HG03159 (cell line): ENCODE data around the gene SEMA3F.
"Not testable (repeated sequence)": the region's sequence is repeated elsewhere in the genome, so short reads cannot be mapped to it uniquely, and the experiment has no call there.

Experiments used
- ATAC-seq: cut with Tn5 transposase; IDR thresholded peaks from one replicate; pipeline ENCODE4 v1.9.1; 2021; ENCODE audit warnings: mild to moderate bottlenecking, moderate library complexity; ENCODE audit not compliant: unreplicated experiment

Gene SEMA3F

DNA sequence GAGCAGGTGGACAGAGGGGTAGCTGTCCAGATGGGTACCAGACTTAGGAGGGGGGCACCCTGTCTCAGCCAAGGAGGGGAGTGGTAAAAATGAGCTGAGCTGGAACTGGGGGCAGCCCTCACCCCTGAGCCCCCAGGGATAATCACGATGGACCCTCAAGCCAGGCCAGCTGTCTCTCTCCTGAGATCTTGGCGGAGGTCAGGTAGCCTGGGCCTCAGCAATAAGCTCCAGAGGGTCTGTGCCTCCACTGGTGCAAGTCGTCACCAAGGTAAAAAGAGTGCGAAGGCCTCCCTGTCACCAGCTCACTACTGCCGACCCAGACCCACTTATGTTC is 55.0 kb downstream of the SEMA3F start:
- ATAC-seq: no peak

DNA sequence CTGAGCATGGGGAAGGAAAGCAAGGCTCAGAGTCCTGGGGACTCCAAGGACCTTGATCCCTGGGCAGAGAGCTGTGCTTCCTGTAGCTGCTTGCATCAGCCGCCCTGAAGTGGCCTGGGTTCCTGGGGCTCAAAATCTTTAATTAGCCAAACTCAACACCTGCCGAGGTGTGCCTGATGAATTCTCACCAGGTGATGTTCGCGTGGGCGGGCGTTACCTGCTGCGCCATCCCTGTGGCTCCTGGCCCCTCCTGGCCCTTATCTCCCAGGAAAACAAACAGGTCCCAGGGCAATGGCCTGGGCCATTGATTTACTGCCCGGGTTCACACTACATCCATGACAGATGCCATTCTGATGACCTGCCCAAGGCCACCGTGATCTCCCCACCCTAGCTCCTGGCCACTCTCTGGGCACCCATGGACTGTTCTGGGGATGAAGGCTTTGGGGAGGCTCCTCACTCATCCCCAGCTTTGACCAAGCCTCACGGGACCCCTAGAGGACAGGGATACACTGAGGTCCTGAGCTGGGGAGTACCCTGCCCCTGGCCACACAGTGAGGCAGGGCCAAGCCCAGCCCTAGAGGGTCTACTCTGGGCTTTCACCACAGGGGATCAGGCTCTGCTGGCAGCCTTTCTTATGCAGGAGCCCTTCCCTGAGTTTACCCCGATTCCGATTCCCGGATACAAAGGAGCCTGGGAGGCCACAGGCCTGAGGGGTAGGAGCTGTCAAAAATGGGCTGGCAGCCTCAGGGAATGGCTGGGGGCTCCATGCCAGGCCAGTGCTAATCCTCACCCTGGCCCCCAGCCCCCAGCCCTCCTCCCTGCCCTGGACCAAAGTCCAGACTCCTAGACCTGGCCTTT is 55.6 kb downstream of the SEMA3F start:
- ATAC-seq: no peak

DNA sequence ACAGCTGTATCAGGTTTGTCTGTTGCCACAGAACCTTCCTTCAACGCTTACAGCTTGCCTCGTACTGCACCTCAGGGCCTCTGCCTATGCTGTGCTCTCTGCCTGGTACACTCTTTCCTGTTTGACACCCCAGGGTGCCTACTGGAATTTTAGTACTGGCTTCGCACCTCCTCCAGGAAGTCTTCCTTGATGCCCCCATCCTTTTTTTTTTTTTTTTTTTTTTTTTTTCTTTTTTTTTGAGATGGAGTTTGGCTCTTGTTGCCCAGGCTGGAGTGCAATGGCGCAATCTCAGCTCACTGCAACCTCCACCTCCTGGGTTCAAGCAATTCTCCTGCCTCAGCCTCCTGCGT is 56.2 kb downstream of the SEMA3F start:
- not testable (repeated sequence) for ATAC-seq

DNA sequence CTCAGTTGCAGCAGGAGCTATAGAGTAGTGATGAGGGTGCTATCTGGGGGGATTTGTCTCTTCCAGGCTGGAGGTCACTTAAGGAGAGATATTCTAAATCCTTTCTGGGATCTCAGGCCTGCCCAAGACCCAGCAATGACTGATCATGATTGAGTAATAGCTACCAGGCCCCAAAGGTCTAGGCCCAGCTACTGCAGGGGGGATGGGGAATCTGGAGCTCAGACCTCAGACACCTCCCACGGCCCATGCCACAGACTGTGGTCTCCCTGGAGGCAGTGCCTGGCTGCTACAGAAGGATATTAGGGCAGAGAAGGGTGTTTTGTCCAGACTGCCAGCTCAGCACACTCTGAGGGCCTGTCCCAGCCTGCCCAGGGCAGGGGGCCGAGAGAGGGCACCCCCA is 56.8 kb downstream of the SEMA3F start:
- ATAC-seq: no peak

DNA sequence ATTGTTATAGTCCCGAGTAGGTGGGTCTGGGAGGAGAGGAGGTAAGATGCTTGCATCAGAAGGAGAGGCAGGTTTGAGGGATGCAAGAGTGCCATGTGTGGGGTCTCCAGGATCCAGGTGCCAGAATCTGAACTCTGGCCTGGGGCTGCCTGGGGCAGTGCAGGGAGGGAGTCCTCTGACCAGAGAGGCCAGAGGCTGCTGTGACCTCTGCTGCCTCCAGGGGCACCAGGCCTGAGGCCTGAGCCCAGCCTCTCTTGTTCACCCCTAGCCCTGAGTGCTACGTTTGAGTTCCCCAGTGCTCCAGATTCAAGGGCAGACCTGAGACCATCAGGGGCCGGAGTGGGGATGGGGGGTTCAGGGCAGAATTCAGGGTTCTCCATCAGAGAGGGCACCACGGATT is 57.4 kb downstream of the SEMA3F start:
- no peak for ATAC-seq

DNA sequence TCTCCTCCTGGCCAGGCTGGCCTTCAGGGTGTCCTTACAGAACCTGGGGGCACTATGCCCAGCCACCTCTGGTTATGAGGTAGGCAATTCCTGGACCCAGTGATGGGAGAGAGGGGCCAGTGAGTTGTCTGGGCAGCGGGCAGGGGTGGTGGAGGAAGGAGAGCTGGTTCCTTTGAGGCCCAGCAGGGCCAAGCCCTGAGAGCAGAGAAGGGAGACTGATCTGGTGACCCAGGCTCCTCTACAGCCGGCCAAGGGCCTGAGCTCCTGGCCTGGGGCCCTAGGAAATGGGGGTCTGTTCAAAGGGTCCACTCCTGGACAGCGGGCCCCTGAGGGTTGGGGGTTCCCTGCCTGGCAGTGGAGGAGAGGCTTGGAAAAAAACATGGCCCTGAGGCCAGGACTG is 57.8 kb downstream of the SEMA3F start:
- no peak for ATAC-seq

DNA sequence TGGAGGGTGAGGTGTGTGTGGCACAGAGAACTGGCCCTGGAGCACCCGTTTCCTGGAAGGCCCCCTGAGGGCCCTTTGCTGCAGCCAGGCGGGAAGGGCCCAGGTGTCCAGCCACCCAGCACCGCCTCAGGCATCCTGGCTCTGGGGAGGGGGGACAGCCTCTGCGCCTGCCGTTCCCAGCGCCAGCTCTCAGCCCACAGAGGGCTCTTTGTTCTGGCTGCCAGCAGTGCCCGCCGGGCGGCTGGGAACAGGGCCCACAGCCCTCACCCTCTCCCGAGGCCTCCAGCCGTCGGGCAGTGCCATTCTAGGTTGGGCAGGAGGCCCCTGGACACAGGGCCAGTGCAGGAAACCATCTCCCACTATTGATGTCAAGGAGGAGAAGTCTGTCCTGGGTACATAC is 58.2 kb downstream of the SEMA3F start:
- no peak for ATAC-seq

DNA sequence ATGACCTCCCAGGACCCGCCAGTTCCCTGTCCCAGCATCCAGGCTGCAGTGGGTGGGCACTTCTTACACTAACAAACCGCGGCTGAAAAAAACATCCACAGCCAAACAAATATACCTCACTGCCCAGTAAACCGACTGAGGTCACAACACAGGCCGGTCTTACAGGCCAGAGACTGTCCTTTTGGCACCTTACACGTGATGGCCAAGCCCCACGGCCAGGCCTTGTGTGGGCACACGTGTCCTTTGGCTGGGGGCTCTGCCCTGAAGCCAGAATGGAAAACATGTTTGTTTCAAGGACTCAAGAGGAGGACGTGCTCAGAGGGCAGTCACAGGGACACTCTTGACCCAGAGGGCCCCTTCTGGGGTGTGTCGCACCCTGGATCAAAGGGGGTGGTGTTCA is 59.7 kb downstream of the SEMA3F start:
- ATAC-seq: no peak

DNA sequence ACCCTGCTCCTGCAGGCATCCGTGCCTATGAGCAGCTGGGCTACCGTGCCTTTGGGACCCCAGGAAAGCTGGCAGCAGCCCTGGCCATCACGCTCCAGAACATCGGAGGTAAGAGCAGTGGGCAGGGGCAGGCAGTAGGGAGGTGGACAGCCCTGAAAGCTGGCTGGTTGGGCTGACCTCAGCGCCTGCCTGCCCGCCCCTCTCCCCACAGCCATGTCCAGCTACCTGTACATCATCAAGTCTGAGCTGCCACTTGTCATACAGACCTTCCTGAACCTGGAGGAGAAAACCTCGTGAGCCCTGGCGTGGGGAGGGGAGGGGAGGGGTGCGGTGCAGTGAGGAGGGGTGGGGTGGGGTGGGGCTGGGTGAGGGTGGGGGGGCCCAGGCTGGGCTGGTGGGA is 60.4 kb downstream of the SEMA3F start:
- ATAC-seq: no peak

DNA sequence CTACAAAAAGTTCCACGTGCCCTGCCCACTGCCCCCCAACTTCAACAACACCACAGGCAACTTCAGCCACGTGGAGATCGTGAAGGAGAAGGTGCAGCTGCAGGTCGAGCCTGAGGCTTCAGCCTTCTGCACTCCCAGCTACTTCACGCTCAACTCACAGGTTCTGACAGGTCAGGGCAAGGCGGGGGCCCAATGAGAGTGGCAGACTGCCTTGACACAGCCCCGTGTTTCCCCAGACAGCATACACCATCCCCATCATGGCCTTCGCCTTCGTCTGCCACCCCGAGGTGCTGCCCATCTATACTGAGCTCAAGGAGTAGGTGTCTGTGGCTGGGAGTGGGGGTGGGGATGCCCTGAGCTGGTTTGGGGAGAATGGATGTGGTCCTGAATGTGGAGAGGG is 62.6 kb downstream of the SEMA3F start:
- no peak for ATAC-seq

DNA sequence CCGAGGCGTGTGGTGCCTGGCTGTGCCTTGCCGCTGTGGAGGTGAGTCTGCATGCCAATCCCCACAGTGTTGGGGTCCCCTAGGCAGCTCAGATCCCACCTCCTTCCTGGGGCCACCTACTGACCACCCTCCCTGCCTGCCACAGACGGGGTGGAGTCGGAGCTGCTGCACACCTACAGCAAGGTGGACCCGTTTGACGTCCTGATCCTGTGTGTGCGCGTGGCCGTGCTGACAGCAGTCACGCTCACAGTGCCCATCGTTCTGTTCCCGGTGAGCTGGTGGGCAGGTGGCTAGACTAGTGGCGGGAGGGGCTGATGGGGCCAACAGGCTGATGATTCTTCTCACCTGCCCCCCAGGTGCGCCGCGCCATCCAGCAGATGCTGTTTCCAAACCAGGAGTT is 63.3 kb downstream of the SEMA3F start:
- ATAC-seq: no peak

DNA sequence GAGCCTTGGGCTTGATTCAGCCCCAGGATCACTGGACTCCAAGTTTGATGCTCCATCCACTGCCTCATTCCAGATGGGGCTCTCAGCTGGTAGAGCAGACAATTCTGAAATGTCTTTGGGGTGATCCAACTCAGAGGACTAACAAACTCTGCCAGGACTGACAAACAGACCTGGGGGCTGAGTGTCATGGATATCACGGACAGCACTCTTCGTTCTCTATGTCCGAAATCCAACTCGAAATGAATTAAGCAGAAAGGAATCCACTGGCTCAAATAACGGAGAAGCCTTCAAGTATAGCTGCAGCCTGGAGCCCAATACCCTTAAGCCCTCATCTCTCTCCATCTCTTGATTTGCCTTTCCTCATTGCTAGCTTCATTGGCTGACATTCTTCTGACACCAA is 64.2 kb downstream of the SEMA3F start:
- ATAC-seq: no peak

DNA sequence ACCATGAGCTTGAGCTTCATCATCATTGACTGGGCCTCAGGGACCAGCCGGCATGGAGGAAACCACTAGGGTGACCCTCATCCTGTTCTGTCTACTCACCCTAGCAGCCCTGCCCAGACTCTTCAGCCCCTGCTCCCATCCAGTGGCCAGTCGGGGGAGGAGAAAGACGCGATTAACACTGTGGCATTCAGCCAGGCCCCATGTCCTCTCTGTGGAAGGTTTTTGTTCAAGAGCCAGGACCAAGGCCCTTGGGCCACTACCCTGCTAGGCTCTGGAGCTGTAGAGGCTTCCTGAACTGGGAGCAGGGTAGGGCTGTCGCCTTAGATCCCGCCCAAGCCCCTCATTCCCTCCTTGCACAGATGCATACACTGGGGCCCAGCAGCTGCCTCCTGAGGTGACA is 65.0 kb downstream of the SEMA3F start:
- no peak for ATAC-seq

DNA sequence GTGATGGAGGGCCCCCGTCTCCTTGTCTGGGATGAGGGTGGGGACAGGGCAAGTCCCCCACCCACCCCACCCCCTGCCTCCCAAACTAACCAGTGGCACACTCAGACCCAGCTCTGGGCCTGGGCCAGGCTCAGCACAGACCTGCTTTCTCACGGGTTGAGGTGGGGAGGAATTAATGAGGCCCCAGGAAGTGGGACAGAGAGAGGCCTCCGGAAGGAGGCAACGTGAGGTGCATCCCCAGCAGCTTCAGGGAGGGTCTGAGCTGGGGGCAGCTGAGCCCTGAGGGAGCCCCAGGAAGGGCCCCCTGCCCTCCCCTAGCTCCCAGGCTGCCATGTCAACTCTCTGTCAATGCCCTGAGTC is 65.9 kb downstream of the SEMA3F start:
- no peak for ATAC-seq

DNA sequence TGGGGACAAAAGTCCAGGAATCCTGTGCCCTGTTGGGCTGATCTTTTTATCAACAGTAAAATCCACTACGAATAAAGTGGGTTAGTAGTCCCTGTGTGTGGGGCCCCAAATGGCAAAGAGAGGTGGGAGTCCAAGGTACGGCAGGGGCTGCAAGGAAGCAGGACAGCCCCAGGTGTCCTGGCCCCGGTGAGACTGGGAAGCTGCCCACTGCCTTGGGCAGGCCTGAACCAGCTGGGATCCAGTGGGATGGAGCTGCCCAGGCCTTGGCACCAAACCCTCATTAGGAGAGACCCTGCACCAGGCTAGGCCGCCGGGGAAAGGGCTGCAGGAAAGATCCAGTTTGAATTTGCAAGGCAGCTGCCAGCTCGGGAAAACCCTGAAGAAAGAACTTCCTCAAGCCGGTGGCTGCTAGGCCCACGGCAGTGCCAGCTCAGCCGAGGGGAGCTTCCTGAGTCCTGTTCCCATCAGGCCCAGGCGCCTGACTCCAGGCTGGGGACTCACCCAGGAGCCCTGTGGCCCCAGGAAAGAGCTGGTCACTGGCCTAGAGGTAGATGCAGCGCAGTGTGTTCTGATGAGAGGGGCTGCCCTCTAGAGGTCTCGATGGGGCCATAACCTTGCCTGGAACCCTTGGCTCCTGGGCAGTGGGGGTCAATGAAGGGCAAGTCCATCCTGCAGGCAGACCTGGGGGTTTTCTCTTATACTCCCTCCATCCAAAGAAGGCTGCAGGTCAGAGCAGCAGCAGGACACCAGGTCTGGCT is 66.5 kb downstream of the SEMA3F start:
- no peak for ATAC-seq

DNA sequence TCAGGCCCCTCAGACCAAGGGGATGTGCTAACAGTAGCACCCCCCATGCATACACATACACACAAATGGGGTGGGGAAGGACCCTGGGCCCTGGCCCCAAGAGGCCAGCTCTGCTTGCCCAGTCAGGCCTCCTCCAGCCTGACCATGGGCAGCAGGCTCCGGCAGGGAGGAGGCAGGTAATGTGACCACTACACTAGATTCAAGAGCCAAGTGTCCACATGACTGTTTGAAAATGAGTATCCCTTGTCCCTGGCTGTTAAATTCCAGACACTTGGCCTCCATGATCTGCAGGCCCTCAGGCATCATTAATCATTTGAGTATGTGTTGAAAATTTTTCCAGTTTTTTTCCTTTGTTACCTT is 67.0 kb downstream of the SEMA3F start:
- ATAC-seq: no peak

DNA sequence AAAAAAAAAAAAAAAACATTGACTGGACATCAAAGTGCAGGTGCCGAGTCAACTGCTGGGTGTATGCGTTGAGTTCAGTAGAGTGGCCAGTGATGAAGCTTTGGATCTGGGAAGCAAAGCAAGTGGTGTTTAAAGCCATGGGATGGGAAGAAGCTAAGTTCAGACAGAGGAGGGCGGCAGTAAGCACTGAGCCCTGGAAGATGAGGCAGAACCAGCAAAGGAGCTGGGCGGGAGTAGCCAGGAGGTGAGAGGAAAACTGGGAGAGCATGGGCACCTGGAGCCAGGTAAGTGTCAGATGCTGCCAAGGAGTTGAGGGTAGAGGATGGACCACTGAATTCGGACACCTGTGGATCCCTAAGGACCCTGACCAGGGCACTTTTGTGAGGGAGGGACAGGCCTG is 69.5 kb downstream of the SEMA3F start:
- no peak for ATAC-seq

DNA sequence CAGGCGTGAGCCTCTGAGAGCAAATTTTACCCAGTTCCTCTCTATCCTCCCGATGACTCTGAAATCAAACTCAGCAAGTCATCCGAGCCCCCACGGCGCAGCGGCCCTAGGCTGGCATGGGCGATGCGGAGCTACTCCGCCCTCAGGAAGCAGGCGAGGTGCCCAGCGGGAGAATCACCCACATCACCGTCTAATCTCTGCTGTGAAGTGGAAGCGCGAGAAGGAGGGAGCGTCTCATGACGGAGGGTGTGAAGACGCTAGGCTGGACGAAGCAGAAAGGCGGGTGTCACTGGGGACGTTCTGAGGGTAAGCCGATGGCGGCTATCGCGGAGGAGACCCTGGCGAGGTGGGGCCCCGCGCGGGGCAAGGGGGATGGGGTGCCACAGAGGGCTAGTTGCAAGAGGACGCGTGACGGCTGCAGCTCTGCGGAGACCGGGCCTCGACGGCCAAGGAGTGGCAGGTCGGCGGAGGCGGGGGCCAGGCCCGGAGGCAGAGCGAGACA is 71.8 kb downstream of the SEMA3F start:
- no peak for ATAC-seq

DNA sequence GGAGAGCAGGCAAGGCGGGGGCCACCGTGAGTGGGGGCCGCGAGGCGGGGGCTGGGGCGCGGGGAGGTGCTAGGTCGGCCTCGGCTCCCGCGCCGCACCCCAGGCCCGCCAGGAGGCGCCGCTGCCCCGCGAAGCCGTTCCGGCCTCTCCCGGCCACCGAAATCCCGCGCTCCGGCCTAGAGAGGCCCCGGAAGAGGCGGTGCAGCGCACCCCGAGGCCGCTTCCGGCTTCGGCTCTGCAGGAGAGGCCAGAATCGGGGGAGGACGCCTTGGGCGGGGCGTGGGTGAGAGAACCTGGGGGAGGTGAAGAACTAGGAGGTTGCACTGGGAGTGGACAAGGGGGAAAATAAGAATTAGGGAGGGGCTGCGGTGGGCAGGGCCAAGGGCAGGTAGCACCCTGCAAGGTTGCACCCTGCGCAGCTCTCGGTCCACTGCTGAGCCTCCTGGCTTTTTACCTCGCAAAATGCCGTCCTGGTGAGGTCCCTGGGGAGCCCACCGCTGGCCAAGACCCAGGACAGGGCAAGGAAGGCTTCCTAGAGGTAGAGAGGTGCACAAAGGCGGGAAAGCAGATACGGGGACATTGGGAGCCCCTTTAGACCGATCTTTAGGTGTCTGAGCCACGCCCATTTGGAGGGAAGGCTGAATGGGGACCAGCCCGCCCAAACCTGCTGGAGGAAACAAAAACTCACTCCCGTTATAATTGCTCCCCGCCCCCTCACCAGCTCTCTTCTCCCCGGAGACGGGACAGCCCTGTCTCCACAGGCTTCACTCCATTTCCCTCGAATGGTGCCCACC is 72.5 kb downstream of the SEMA3F start:
- peak; percentile 74 for ATAC-seq

DNA sequence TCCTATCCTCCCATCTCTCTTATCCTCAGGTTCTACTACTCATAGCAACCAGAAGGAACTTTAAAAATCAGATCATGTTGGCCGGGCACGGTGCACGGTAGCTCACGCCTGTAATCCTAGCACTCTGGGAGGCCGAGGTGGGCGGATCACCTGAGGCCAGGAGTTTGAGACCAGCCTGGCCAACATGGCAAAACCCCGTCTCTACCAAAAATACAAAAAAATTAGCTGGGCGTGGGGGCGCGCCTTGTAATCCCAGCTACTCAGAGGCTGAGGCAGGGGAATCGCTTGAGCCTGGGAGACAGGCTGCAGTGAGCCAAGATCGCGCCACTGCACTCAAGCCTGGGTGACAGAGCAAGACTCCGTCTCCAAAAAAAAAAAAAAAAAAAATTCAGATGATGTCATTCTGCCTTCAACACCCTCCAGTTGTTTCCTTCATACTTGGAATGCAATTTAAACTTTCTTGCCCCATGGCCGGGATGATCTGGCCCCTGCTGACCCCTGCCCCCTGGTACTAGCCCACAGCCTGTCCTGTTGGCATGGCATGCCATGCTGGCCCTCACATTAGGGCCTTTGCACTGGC is 73.2 kb downstream of the SEMA3F start:
- ATAC-seq: not testable (repeated sequence)

DNA sequence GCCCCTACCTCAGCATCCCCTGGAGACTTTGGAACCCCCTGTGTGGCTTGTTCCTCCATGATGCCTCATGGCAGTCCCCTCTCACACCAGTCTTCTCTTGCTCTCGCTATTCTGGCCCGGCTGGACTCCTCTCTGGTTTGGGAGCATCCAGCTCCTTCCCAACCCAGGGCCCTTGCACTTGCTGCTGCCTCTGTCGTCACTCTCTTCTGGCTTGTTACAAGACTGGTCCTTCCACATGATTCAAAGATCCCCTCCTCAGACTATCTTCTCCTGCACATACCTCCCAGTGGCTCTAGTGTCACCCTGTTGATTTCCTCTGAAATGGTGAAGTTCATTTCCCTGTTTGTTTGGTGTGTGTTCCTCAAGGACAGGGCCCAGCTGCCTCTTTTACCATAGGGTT is 74.4 kb downstream of the SEMA3F start:
- no peak for ATAC-seq
